Measurements from ENCODE around the gene C6orf47. TPM values are rescaled to one million over a fixed set of nuclear protein-coding genes. Genes with fewer than 3 reads are reported as not detected.
A peak's percentile ranks its signal among the peaks of the same experiment; 100 is the strongest.

Gene C6orf47
- total RNA-seq, 4 donors from 2014 or later, result 22.2 to 34.9 (median 26.8) TPM

DNA sequence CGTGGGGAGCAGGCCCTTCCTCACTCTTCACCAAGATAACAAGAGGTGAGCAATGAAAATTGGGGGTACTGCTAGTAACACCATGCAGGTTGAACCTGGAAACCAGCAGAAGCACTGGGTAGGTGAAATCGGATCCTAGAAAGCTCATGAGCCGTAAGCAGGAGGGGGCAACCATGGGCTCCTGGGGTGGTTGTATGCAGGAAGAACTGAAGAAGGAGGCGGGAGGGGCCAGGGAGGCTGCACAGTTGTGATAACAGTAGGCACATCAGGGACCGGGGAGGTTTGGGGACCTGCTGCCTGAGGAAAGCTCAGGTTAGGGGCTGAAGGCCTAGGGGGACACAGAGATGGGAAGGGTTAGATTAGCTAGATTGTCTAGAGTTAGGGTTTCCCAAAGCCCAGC, 25.9 kb upstream of the C6orf47 start:
- ATAC-seq (no peak), DNase-seq (no peak)
- H3K9me3 ChIP-seq, result no peaks in the 10 kb centered on the region
- H3K27ac ChIP-seq, result no peak overlapping the region
- H3K4me1 ChIP-seq, result peaks cover under 1 to 2% of the 10 kb centered on the region in 2 donors
- H3K4me3 ChIP-seq, result no peak overlapping the region
- H3K36me3 ChIP-seq, result peaks cover 0 to 67% of the 10 kb centered on the region in 2 donors
- intact Hi-C loops (cut with DNase I; ENCODE audit: low total_unique reads), result no loop called here
- TF ChIP-seq, protein P1, sequence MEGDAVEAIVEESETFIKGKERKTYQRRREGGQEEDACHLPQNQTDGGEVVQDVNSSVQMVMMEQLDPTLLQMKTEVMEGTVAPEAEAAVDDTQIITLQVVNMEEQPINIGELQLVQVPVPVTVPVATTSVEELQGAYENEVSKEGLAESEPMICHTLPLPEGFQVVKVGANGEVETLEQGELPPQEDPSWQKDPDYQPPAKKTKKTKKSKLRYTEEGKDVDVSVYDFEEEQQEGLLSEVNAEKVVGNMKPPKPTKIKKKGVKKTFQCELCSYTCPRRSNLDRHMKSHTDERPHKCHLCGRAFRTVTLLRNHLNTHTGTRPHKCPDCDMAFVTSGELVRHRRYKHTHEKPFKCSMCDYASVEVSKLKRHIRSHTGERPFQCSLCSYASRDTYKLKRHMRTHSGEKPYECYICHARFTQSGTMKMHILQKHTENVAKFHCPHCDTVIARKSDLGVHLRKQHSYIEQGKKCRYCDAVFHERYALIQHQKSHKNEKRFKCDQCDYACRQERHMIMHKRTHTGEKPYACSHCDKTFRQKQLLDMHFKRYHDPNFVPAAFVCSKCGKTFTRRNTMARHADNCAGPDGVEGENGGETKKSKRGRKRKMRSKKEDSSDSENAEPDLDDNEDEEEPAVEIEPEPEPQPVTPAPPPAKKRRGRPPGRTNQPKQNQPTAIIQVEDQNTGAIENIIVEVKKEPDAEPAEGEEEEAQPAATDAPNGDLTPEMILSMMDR (IDR thresholded peaks at IDR 0.05 in 4 of 5, conservative IDR thresholded peaks at IDR 0.05 in 1 of 5), result no peak
- TF ChIP-seq POLR2A (IDR thresholded peaks at IDR 0.05), result no peak
- in situ Hi-C loops (cut with MboI; ENCODE audit: low sequenced_read_pairs in 4 of 4), result loop anchor here in 2 of 4 donors (5.0 to 25.0 kb wide), 3 partner anchors 86 to 276 kb away; partner anchors contain the start of genes DXO (in 1 of the 2), NELFE (in 1 of the 2) and SKIC2 (in 1 of the 2)
- no peaks in the 10 kb centered on the region for H3K27me3 ChIP-seq

DNA sequence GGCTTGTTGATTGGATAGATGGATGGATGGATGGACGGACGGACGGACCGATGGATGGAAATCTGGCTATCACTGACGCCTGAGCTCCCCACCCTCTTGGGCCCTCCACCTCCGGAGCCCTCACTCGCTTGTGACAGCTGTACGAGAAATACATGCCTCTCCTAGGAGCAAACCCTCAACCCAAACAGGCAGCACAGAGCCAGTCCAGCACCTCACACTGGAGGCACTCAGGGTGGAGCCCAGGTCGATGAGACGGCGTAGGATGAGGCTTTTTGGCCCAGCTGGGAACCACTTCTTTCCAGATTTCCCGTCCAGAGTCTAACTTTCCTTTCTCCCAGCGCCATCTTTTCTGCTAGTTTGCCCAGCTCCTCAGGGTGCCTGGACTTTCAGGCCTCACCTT, 23.0 kb upstream of the C6orf47 start:
- intact Hi-C loops (cut with DNase I; ENCODE audit: low total_unique reads), result no loop called here
- no peak overlapping the region for H3K27ac ChIP-seq

DNA sequence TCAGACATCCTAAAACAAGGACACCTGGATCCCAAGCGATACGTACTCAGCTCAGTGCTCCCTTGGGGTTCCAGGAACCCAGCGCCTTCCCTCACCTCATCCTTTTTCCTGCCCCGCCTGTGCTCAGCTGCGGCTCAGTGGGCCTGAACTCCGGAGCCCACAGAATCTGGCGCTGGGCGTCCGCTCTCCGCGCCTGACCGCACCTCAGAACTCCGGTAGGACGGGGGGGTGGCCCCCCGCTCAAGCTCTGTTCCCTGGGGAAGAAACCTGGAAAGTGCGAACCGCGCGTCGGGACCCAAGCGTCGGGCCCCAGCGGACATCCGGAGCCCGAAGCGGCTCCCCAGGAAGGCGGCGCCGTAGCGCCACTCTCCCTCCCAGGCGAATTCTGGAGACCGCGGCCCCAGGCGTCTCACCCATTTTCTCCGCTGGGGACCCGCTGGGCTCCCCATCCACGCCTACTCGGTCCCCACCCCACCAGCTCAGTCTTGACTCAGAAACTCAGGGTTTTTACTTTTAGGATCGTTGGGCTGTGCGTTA, 20.6 kb upstream of the C6orf47 start:
- in situ Hi-C loops (cut with MboI; ENCODE audit: low sequenced_read_pairs in 4 of 4), result loop anchor here in 3 of 4 donors (5.0 to 25.0 kb wide), 3 partner anchors 86 to 281 kb away; partner anchors contain the start of genes DXO (in 1 of the 3), NELFE (in 1 of the 3) and SKIC2 (in 1 of the 3)

More for the DNA sequence above, 23.0 kb upstream of the C6orf47 start:
- Histone ChIP-seq H3K4me3 (no peak overlapping the region), H3K36me3 (peaks cover 0 to 38% of the 10 kb centered on the region in 2 donors), H3K27me3 (no peaks in the 10 kb centered on the region), H3K4me1 (peaks cover 13% of the 10 kb centered on the region in 2 donors), H3K9me3 (no peaks in the 10 kb centered on the region)
- no peak for DNase-seq
- in situ Hi-C loops (cut with MboI; ENCODE audit: low sequenced_read_pairs in 4 of 4), result loop anchor here in 3 of 4 donors (5.0 to 25.0 kb wide), 3 partner anchors 84 to 279 kb away; partner anchors contain the start of genes DXO (in 1 of the 3), NELFE (in 1 of the 3) and SKIC2 (in 1 of the 3)
- TF ChIP-seq POLR2A (IDR thresholded peaks at IDR 0.05), result no peak
- TF ChIP-seq, protein P1 (IDR thresholded peaks at IDR 0.05 in 4 of 5, conservative IDR thresholded peaks at IDR 0.05 in 1 of 5), result no peak
- ATAC-seq, result no peak

DNA sequence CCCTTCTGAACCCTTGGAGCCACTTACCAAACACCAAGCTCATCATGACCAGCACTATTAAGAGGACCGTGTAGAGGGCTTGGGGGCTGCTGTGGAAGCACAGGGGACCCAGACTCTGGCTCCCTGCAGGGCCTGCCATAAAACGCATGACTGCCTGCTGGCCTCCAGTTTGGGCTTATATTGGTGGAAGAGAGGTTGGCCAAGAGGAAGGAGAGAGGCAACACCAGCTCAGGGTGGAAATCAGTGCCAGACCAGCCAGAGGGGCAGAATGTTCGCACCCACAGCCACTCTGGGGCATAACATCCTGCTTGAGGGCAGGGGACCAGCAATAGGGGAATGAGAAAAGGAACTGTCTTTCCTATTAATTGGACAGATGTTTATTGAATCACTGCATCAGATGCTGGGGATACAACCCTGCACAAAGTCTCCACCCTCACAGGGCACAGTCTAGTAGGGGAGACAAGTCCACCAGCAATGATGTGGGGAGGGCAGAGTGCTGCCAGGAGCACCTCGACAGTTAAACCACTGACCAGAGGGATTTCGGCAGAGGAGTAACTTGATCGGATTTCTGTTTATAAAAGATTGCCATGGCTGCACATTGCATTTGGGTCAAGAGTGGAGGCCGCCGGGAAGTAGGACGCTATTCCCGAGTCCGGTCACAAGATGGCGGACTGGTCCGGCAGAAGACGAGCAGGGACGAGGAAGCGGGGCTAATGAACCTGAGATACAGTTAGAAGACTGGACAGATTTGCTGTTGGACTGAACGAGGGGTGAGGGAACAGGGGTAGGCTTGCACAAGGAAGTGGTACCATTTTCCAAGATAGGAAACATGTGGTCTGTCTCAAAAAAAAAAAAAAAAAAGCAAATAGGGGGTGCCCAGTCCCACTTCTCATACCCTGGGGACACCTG, 19.9 kb upstream of the C6orf47 start, which contains the start of gene LY6G5C:
Gene LY6G5C, minus strand, starts transcription at position 842 of the 909 bp plus-strand sequence. Its CDS starts 694 bp downstream, at position 148.
- TF ChIP-seq POLR2A (IDR thresholded peaks at IDR 0.05), result no peak
- TF ChIP-seq, protein P1 (IDR thresholded peaks at IDR 0.05 in 4 of 5, conservative IDR thresholded peaks at IDR 0.05 in 1 of 5), result peak; percentile 60 to 80 (median 76)
- ATAC-seq (peak; percentile 97), DNase-seq (peak; percentile 77 to 82)
- peaks cover 0 to 9% of the 10 kb centered on the region in 2 donors for H3K36me3 ChIP-seq
- peaks cover 13% of the 10 kb centered on the region in 2 donors for H3K4me1 ChIP-seq
- H3K27ac ChIP-seq, result peak within 1 kb of the TSS; percentile 22 to 74 (median 56)
- intact Hi-C loops (cut with DNase I; ENCODE audit: low total_unique reads), result loop anchor here (1.0 to 2.0 kb wide), 4 partner anchors 14 to 278 kb away; partner anchors contain the start of genes CSNK2B, NELFE and SKIC2
- in situ Hi-C loops (cut with MboI; ENCODE audit: low sequenced_read_pairs in 4 of 4), result loop anchor here in 3 of 4 donors (5.0 to 25.0 kb wide), 3 partner anchors 87 to 282 kb away; partner anchors contain the start of genes DXO (in 1 of the 3), NELFE (in 1 of the 3) and SKIC2 (in 1 of the 3)
- no peaks in the 10 kb centered on the region for H3K27me3 ChIP-seq
- H3K4me3 ChIP-seq, result peak within 1 kb of the TSS; percentile 43 to 85 (median 66)
- H3K9me3 ChIP-seq, result no peaks in the 10 kb centered on the region

More for the DNA sequence above, 20.6 kb upstream of the C6orf47 start:
- H3K27me3 ChIP-seq, result no peaks in the 10 kb centered on the region
- peaks cover 13% of the 10 kb centered on the region in 2 donors for H3K4me1 ChIP-seq
- intact Hi-C loops (cut with DNase I; ENCODE audit: low total_unique reads), result loop anchor here (2.0 kb wide), 1 partner anchor 278 kb away; the partner anchor contains the start of genes NELFE and SKIC2
- H3K4me3 ChIP-seq, result peak overlapping the region; percentile 43 to 85 (median 66)
- DNase-seq, result no peak
- H3K9me3 ChIP-seq, result no peaks in the 10 kb centered on the region
- peak; percentile 39 to 45 for ATAC-seq
- TF ChIP-seq, protein P1 (IDR thresholded peaks at IDR 0.05 in 4 of 5, conservative IDR thresholded peaks at IDR 0.05 in 1 of 5), result no peak
- no peak for TF ChIP-seq POLR2A (IDR thresholded peaks at IDR 0.05)
- peaks cover 0 to 14% of the 10 kb centered on the region in 2 donors for H3K36me3 ChIP-seq
- H3K27ac ChIP-seq, result peak overlapping the region; percentile 17 to 74 (median 56)

Measured in gastrocnemius medialis (tissue), 4 donors.